ENCODE results near the gene FABP3. TPM values are rescaled to one million over a fixed set of nuclear protein-coding genes. Genes with fewer than 3 reads are reported as not detected.

The FABP3 gene
- total and polyA plus RNA-seq, 2 of the 8 experiments (the other 6 are each of a cell fraction or from before 2014, with no cell fraction given) = 34.8 to 43.9 TPM

- TF ChIP-seq SIRT6 (IDR thresholded peaks at IDR 0.05; ENCODE audit: low read length) = no peak
- TF ChIP-seq EP300 (IDR thresholded peaks at IDR 0.05; ENCODE audit: borderline replicate concordance in 1 of 2, low read depth in 2 of 2, low read length in 2 of 2) = no peak
- TF ChIP-seq ATF3 (IDR thresholded peaks at IDR 0.05; ENCODE audit: insufficient read depth, low read depth, low read length) = no peak
- TF ChIP-seq, protein P1, sequence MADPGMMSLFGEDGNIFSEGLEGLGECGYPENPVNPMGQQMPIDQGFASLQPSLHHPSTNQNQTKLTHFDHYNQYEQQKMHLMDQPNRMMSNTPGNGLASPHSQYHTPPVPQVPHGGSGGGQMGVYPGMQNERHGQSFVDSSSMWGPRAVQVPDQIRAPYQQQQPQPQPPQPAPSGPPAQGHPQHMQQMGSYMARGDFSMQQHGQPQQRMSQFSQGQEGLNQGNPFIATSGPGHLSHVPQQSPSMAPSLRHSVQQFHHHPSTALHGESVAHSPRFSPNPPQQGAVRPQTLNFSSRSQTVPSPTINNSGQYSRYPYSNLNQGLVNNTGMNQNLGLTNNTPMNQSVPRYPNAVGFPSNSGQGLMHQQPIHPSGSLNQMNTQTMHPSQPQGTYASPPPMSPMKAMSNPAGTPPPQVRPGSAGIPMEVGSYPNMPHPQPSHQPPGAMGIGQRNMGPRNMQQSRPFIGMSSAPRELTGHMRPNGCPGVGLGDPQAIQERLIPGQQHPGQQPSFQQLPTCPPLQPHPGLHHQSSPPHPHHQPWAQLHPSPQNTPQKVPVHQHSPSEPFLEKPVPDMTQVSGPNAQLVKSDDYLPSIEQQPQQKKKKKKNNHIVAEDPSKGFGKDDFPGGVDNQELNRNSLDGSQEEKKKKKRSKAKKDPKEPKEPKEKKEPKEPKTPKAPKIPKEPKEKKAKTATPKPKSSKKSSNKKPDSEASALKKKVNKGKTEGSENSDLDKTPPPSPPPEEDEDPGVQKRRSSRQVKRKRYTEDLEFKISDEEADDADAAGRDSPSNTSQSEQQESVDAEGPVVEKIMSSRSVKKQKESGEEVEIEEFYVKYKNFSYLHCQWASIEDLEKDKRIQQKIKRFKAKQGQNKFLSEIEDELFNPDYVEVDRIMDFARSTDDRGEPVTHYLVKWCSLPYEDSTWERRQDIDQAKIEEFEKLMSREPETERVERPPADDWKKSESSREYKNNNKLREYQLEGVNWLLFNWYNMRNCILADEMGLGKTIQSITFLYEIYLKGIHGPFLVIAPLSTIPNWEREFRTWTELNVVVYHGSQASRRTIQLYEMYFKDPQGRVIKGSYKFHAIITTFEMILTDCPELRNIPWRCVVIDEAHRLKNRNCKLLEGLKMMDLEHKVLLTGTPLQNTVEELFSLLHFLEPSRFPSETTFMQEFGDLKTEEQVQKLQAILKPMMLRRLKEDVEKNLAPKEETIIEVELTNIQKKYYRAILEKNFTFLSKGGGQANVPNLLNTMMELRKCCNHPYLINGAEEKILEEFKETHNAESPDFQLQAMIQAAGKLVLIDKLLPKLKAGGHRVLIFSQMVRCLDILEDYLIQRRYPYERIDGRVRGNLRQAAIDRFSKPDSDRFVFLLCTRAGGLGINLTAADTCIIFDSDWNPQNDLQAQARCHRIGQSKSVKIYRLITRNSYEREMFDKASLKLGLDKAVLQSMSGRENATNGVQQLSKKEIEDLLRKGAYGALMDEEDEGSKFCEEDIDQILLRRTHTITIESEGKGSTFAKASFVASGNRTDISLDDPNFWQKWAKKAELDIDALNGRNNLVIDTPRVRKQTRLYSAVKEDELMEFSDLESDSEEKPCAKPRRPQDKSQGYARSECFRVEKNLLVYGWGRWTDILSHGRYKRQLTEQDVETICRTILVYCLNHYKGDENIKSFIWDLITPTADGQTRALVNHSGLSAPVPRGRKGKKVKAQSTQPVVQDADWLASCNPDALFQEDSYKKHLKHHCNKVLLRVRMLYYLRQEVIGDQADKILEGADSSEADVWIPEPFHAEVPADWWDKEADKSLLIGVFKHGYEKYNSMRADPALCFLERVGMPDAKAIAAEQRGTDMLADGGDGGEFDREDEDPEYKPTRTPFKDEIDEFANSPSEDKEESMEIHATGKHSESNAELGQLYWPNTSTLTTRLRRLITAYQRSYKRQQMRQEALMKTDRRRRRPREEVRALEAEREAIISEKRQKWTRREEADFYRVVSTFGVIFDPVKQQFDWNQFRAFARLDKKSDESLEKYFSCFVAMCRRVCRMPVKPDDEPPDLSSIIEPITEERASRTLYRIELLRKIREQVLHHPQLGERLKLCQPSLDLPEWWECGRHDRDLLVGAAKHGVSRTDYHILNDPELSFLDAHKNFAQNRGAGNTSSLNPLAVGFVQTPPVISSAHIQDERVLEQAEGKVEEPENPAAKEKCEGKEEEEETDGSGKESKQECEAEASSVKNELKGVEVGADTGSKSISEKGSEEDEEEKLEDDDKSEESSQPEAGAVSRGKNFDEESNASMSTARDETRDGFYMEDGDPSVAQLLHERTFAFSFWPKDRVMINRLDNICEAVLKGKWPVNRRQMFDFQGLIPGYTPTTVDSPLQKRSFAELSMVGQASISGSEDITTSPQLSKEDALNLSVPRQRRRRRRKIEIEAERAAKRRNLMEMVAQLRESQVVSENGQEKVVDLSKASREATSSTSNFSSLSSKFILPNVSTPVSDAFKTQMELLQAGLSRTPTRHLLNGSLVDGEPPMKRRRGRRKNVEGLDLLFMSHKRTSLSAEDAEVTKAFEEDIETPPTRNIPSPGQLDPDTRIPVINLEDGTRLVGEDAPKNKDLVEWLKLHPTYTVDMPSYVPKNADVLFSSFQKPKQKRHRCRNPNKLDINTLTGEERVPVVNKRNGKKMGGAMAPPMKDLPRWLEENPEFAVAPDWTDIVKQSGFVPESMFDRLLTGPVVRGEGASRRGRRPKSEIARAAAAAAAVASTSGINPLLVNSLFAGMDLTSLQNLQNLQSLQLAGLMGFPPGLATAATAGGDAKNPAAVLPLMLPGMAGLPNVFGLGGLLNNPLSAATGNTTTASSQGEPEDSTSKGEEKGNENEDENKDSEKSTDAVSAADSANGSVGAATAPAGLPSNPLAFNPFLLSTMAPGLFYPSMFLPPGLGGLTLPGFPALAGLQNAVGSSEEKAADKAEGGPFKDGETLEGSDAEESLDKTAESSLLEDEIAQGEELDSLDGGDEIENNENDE (IDR thresholded peaks at IDR 0.05; ENCODE audit: insufficient replicate concordance, low read length) = no peak
- TF ChIP-seq RXRA (IDR thresholded peaks at IDR 0.05; ENCODE audit: insufficient read depth, low read depth, low read length) = no peak
- TF ChIP-seq SAP30 (IDR thresholded peaks at IDR 0.05; ENCODE audit: insufficient read depth, insufficient replicate concordance, low read length) = no peak
These were observed 54.7 kb downstream of the FABP3 start (continued) for GRCh38 chr1:31318146-31318545.

All from H1 (cell line).